Activated T-cell treated with anti-CD3 and anti-CD28 coated beads, Interleukin-2, amount 50 U/mL, for 48 hours (primary cell): ENCODE measurements around the gene PRELP.
"Not testable (repeated sequence)": the region's sequence is repeated elsewhere in the genome, so short reads cannot be mapped to it uniquely, and the experiment has no call there.

ENCODE experiments used
- DNase-seq, 2 experiments: peaks; one replicate each; pipeline ENCODE4 v3.0.0-alpha.2; 2020

Gene PRELP

DNA sequence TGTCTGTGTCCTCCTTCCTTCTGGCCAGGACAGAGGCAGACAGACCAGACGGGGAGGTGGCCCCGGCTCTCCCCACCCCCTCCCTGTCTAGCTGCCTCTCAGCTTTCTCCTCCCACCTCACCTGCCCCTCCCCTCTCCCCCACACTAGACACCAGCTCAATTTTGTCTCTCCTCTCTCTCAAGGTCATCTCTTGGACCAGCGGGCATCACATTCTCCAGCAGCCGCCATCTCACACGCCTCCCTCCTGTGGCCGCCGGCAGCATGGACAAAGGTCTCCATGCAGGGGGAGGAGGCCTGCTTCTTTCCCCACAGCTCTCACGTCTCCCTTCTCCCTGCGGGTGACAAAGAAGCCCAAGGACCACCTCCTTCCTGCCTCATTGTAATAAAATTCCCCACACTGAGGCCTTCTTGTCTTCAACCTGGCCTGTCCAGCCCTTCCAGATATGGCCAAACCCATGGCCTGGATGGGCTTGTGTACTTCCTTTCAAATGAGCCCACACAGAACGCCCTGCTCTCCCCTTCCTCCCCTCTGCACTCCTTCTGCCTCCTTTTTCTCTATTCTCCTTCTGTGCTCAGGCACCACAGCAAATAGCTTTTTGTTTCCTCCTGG, 33.0 kb downstream of the PRELP start:
- DNase-seq, result no peak

DNA sequence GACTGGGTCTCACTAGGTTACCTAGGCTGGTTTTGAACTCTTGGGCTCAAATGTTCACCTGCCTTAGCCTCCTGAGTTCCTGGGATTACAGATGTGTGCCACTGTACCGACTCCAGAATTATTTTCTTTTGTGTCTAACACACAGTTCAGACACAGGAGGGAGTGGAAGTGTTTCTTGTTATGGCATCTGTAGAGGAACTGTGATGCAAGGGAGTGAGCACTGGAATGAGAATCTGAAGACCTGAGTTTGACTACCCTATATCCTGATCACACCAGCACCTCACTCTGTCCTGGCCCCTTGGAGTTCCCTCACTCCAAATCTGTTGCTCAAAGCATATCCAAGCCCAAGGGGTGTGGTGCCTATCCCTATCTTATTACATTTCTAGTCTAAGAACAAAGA, 33.5 kb downstream of the PRELP start:
- DNase-seq, result no peak

DNA sequence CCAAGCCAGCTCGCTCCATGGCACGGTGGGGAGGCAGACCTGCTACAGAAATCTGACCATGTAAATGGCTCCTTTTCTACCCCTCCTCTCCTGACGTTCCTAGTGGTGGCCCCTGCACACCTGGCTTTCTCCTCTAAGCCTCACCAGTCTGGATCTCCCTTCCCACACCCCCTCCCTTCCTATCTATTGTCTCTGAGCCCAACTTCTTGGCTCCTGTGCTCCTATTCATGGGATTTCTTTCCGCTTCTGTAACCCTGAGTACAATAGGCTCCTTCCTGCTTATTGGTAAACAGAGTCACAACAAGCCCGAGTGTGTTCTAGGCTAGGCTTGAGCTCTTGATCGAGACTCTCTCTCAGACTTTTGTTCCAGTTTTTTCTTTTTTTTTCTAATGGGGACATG, 35.9 kb downstream of the PRELP start:
- DNase-seq, result no peak

DNA sequence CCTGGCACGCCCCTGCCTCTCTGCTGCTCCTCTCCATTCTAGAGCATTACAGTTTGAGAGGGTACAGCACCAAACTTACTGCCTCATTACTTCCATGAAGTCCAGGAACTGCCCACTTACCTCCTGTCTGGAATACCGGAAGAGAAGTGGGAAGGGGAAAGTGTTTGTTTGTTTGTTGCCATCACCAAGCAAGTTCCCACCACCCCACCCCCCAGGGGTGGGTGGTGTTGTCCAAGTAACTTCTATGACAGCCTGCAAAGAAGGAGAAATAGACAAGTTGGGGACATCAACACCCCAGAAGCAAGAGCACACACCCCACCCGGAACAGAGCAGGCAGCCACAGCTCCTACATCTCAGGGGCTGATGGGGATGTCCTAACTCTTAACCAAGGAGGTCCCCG, 36.3 kb downstream of the PRELP start:
- no peak for DNase-seq

DNA sequence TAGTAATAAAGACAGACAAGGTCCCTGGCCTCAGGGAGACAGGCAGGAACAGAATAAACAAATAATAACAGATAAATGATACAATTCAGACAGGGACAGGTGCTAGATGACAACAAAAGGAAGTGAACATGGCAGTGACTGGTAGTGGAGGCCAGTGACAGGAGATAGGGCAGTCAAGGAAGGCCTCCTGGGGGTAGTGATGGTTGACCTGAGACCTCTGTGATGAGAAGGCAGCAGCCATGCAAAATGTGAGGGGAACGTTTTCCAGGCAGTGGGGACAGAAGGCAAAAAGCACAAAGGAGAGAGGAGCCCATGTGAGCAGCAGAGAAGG, 36.9 kb downstream of the PRELP start:
- no peak for DNase-seq

DNA sequence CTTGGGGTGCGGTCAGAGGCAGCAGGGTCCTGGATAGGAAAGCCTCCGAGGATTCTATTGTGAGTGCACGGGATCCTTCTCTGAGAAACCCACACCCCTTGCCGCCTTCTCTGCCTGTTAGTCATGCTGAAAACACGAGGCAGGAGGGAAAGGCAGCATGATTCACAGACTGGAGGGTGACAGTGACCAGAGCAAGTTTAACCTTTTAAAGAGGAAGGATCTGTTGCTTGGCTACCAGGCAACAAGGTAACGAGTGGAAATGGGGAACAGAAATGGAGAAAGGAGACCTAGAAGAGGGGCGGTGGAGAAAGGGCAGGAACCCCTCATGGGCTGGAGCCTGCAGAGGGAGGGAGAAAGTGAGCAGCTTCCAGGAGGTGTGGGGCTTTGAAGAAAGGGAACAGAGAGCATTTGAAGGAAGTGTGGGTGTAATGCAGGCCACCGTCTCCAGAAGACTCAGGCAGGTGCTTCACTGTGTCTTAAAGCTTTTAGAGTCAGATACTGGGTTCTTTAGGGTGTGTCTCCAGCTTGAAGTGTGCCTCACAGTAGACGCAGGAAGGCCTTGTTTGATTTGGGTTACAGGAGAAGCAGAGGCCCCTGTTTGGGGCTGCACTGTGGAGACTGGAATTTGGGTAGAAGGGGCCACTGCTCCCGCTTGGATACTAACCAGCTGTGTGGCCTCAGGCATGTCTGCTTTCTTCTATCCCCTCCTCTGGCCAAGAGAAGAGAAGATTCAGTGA, 37.4 kb downstream of the PRELP start:
- peak; percentile 64 to 66 for DNase-seq

DNA sequence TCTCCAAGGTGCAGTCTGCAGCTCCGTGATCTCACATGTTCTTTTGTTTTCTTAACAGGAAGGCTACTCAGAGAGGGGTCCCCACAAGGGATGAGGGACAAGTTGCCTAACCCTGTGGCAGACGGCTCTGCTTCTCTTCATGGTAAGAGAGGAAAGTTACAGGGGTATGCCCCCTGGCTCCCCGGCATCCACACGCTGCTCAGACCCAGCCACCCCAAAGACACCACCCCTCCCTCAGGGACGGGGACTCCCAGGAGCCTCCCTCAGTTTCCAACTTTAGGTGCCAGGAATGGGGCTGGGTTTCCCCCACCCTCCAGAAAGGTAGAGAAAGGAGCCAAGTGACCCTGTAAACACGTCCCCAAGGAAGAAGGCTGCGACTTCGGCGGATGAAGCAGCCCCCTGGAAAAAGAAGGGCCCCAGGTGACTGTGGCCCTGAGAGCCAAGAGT, 38.0 kb downstream of the PRELP start:
- no peak for DNase-seq

DNA sequence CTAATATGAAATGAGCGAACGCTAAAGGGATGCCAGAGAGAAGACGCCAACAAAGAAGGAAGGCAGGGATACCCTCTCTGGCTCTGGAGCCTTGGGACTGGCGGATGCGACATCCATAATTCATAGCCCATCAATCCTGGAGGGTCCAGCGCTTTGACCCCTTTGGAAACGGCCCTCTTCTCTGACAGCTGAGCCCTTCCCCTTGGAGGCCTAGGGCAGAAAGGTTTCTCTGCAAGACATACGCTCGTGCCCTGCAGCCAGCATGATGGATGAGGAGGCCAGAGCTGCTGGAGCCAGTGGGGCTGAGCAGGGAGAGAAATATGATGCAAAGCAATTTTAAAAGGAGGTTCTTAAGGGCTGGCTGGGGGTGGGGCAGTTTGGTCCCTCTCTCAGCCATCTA, 40.6 kb downstream of the PRELP start:
- no peak for DNase-seq

DNA sequence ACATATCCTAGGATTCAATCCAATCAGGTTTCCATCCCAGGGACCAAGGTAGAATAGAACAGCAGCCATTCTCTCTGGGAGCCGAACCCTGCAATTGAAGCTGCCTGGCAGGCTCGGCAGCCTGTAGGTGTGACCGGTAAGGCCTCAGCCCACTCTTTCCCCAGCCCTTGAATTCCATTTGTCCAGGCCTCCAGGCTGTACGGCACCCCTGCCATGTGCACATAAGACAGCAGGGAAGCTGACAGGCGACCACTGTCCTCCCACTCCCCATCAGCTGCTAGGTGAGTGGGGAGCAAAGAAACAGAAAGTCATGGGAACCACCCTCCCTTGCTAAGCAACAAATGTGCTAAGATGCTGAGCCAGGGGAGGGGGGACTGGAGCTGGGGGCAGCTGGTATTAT, 41.3 kb downstream of the PRELP start:
- no peak for DNase-seq

DNA sequence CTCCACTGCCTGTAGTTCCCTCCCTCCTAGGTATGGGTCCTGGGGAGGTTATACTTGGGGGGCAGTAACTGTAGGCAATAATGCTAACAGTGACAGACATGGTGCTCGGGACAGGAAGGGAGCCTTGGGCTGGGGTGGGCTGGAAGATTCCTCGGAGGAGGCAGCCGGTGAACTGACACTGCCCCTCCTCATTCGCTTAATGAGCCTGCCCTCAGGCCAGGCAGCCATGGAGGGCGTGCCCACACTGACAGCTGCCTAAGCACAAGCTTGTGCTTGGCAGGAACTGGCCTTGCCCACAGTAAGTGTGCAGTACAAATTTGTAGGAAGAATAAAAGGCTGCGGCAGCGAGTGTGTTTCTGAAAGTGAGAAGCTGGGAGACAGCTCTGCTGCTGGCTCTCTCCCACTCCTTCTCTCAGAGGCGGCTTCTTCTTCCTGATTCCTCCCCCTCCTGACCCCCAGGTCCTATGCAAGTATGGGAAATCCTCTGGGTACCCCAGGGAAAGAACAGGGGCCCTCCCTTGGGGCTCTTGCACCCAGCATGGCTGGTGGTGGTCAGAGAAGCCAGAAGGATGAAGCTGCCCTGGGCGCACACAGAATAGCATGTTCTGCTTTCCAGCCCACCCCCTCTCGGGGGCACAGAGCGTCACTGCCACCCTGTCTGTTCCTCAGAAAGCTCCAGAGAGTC, 42.0 kb downstream of the PRELP start:
- no peak for DNase-seq

DNA sequence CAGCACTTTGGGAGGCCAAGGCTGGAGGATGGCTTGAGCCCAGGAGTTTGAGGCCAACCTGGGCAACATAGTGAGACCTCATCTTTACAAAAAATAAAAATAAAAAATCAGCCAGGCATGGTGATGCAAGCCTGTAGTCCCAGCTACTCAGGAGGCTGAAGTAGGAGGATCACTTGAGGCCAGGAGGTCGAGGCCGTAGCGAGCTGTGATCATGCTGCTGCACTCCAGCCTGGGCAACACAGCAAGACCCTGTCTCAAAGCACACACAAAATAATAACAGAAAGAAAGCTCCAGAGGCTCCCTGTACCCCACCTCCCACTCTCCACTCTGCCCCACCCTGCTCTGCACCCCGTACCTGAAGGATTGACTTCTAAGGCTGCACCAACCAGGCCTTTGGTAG, 42.5 kb downstream of the PRELP start:
- not testable (repeated sequence) for DNase-seq

DNA sequence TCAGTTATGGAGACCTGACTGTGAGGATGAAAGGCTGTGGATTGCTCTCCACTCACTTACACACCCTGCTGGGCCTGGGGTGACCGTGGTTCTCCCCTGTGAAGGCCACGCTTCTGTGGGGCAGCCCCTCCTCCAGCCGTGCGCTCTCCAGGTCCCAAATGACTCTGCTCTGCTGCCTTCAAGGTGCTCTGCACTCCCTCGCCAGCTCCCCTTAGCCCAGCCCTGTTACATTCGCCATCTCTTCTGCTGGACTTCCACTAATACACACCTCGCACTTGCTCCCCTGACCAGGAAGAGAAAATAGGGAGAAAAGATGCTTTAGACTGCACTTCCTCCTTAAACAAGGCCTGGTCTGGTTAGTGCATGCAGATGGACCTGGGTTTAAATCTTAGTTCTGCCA, 42.9 kb downstream of the PRELP start:
- no peak for DNase-seq

DNA sequence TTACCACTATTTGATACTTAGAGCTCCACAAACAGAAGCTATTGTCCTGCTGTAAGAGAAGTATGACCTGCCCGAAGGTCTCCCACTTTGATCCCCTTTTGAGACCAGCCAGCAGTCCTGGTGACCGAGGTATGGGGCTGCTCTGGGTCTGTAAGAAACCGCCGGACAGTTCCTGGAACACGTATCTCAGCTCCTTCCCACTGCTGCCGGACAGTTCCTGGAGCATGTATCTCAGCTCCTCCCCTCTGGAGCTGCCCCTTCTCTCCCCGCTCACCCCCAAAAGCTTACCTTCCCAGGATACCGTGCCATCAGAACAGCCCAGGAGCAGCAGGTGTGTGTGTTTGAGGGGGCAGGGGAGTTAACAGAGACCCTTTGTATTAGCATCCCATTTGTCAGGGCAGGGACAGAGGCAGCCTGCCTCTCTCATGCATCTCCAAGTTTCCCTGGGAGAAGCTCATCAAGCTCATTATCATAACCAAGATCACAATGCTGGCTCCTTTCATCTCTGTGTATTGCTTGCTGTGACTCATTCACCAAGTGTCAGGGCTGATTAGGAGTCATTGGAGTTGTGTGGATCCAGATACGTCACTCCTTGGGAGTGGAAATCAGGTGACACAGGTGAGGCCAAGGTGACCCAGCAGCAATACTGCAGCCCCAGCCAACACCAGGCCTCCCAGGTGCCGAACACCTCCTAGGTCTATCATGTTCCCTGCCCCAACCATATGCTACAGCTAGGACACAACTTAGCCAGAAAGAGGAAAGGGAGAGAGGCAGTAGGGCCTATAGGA, 43.6 kb downstream of the PRELP start:
- no peak for DNase-seq

DNA sequence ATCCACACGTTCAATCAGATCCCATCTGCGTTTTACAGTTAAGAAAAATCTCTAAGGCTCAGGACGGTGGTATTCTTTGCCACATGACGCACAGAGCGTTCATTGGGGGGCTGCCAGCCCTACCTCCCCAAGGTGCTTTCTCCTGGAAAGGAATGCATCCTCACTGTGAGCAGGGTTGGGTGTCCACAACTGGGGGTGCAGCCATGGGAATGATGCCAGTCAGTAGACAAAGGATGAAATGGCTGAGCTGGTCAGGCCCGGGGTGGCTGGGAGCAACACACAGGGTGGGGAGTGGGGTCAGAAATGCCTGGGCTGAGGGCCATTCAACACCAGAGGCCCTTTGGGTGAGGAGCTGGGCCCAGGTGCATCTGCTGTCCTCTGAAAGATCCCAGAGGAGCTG, 44.3 kb downstream of the PRELP start:
- no peak for DNase-seq

DNA sequence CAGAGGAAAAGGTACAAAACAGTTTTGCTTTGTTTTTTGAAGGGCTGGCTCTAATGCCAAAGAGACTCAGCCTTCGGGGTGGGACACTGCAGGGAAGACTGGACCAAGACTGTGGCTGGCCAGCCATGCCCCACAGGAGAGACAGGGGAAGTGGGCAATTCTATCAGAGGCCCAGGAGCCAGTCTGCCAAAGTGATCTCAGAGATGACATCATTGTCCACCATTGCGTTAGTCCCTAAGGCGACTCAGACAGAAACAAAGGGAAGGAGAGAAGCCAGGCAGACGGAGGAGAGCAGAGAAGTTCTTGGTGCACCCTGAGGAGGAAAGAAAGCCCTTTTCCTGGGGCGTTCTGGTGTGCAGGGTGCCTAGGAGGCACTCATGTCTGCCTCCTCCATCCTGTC, 44.7 kb downstream of the PRELP start:
- no peak for DNase-seq

DNA sequence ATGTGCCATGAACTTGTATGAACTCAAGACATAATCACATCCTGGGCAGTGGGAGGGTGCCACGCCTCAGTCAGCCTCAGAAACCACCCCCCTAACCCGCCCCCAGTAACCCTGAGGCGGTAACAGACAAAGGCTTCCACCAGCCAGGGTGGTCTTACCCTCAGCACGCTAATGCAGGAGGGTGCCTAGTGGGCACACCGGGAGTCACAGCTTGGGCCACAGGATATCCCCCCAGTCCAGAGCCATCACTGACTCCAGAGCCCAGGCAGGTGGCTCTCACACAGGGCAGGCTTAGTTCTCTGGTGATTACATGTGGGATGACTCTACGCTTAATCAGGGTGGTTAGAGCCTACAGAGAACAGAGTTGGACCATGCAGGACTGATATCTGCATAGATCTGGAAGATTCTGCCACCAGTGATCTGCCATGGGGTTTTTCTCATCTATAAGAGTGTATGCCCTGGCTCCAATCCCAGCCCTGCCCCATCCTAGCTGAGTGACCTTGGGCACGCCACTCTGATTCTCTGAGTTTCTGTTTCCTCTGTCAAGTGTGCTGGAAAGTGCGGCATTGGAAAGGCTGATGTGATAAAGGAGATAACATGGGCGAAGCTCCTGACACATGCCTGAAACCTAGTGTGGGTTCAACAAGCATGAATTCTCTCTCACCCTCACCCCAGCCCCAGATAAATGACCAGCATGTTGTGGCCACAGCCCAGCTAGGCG, 45.6 kb downstream of the PRELP start:
- no peak for DNase-seq

DNA sequence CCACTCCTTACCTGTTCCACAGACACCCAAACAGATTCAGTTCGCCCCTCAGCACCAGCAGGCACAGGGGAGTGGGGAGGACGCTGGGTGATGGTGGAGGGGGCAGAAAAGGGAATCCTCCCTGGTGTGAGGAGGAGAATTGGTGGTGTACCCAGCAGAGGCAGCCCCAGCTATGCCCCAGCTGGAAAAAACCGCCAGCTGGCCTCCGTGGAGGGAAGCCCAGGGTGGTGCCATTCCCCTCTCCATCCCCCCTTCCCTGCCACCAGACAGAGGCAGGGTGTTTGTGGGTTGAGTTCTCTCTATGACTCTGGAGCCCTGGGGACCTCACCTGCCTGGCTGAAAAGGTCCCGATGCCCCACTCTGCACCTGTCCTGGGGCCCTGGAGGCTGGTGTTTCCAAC, 46.2 kb downstream of the PRELP start:
- no peak for DNase-seq

DNA sequence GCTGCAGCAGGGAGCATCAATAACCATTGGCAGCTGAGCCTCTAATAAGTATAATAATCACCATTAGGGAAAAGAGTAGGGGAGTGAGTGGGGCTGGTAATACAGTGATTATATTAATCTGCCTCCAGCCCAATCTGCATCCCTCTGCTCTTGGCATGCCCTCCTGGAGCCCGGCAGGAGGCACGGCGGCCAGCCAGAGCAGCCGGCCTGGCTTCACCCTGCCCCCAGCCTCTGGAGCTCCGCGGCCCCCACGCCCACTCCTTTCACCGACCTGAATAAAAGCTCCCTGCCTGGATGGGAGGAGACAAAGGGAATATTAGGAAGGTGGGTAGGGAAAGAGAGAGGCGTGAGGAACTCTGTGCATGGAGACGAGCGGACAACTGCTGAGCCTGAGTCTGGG, 46.6 kb downstream of the PRELP start:
- no peak for DNase-seq

DNA sequence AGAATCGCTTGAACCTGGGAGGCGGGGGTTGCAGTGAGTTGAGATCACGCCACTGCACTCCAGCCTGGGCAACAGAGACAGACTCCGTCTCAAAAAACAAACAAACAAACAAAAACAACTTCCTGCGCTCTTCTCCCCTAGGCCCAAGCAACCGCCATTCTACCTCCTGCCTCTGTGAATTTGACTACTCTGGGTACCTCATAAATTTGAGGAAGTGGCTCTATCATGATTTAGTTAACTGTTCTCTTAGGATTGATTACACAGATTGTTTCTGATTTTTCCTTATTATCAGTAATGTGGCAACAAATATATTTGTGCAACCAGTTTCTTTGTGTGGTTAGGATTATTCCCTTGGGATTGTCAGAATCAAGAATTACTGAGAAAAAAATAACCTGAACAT, 48.1 kb downstream of the PRELP start:
- no peak for DNase-seq

DNA sequence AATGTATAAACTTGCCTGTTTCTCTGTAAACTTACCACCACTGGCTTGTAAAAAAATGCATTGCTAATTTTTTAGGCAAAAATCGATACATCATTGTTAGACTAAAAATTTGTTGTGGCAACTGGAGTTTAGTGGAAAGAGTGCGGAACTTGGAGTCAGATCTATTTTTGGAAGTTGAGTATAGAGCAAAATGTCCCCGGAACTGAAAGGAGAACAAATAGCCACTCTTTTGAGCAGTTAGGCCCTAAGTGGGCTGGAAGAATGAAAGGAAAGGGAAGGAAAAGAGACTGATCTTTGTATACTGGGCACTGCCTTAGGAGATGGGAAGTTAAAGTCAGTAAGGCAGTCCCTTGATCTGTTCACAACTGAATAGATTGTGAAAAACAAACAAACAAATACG, 48.5 kb downstream of the PRELP start:
- no peak for DNase-seq

DNA sequence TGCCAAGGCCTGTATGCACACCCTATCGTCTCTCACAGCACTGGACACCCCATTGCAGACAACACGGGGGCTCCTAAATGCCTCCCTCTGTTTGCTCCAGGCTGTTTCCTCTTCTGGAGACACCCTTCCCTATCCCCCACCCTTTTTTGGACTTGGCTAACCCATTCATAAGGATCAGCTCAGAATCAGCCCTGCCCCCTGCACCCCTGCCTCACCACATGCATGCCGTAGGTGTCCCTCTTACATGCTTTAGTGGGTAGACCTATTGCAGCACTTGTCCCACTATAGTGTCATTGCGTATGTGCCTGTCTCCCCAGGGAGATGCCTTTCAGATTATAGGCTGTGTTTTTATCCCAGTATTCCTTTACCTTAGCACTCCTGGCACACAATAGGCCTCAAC, 49.2 kb downstream of the PRELP start:
- DNase-seq, result no peak

DNA sequence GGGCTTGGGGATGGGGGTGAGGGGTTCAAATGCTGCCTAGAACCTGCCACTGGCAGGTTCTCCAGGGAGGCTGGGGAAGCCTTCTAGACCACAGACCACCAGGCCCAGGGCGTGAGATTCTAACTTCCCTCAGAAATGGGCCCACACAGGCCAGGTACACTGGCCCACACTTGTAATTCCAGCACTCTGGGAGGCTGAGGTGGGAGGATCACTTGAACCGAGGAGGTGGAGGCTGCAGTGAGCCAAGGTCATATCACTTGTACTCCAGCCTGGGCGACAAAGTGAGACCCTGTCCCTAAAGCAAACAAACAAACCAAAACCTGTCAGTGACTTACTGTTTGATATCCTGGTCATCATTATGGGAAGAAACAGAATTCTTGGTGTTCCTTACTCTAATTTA, 50.1 kb downstream of the PRELP start:
- no peak for DNase-seq

DNA sequence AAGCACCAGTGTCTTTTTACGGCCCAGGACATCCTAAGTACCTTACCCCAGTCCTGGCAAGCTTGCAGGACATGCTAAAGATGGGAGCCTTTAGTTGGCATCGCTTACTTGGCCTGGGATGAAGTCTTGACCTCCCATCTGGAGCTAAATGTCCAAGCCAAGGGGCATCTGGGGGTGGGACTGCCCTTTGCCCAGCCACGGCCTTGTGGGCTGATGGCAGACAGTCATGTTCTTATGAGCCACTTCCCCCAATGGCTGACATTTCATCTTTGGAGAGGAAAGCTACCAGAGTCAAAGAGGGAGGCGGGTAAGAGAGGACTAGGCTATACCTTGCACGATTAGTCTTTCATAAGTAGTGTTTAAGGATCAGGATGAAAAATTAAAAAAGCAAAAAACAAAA, 50.5 kb downstream of the PRELP start:
- no peak for DNase-seq
